ENCODE measurements around the gene MCEE. TPM values are rescaled to one million over a fixed set of nuclear protein-coding genes. Genes with fewer than 3 reads are reported as not detected.

The MCEE gene
- total RNA-seq, 1 donor from 2014 or later: 21.1 TPM

GRCh38 chr2:71071681-71072398 lies 58.2 kb downstream of the MCEE start:
- no peaks in the 10 kb centered on the region for H3K27me3 Mint-ChIP-seq (ENCODE audit: low read depth)
- H3K4me1 Mint-ChIP-seq (ENCODE audit: low read depth): peaks cover 35% of the 10 kb centered on the region
- TF ChIP-seq, protein P1, sequence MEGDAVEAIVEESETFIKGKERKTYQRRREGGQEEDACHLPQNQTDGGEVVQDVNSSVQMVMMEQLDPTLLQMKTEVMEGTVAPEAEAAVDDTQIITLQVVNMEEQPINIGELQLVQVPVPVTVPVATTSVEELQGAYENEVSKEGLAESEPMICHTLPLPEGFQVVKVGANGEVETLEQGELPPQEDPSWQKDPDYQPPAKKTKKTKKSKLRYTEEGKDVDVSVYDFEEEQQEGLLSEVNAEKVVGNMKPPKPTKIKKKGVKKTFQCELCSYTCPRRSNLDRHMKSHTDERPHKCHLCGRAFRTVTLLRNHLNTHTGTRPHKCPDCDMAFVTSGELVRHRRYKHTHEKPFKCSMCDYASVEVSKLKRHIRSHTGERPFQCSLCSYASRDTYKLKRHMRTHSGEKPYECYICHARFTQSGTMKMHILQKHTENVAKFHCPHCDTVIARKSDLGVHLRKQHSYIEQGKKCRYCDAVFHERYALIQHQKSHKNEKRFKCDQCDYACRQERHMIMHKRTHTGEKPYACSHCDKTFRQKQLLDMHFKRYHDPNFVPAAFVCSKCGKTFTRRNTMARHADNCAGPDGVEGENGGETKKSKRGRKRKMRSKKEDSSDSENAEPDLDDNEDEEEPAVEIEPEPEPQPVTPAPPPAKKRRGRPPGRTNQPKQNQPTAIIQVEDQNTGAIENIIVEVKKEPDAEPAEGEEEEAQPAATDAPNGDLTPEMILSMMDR (IDR thresholded peaks at IDR 0.05): no peak
- peak overlapping the region; percentile 52 for H3K27ac Mint-ChIP-seq (ENCODE audit: unreplicated experiment)
- no peak overlapping the region for H3K4me3 Mint-ChIP-seq (ENCODE audit: unreplicated experiment)
- peaks cover 25% of the 10 kb centered on the region for H3K36me3 Mint-ChIP-seq (ENCODE audit: low read depth)
- no peaks in the 10 kb centered on the region for H3K9me3 Mint-ChIP-seq (ENCODE audit: low read depth)
- no peak for DNase-seq (ENCODE audit: low spot score)

GRCh38 chr2:71070294-71071093 lies 59.5 kb downstream of the MCEE start:
- no peak for DNase-seq (ENCODE audit: low spot score)
- H3K4me1 Mint-ChIP-seq (ENCODE audit: low read depth): peaks cover 35% of the 10 kb centered on the region
- peak overlapping the region; percentile 37 for H3K27ac Mint-ChIP-seq (ENCODE audit: unreplicated experiment)
- TF ChIP-seq, protein P1 (IDR thresholded peaks at IDR 0.05): peak; percentile 63
- H3K4me3 Mint-ChIP-seq (ENCODE audit: unreplicated experiment): peak overlapping the region; percentile 94
- no peaks in the 10 kb centered on the region for H3K27me3 Mint-ChIP-seq (ENCODE audit: low read depth)
- peaks cover 21% of the 10 kb centered on the region for H3K36me3 Mint-ChIP-seq (ENCODE audit: low read depth)
- no peaks in the 10 kb centered on the region for H3K9me3 Mint-ChIP-seq (ENCODE audit: low read depth)

DNA sequence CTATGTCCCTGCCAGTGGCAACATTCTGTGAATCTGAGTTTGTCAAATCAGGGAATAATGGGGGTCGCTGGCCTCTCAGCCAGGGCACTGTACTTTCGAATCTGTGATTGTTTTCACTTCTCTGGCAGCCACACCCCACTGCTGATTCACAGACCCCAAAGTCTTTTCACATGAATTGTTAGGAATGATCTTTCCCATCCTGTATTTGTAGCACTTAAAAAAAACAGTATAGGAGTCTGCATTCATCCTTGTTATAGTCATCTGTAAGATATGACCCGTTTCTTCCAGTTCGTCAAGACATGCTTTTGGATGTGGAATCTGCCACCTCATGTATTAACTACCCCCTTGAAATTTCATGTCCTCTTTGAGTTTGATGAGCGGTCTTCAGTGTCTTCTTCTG lies 60.7 kb downstream of the MCEE start:
- peaks cover 21% of the 10 kb centered on the region for H3K36me3 Mint-ChIP-seq (ENCODE audit: low read depth)
- TF ChIP-seq, protein P1 (IDR thresholded peaks at IDR 0.05): no peak
- no peak overlapping the region for H3K27ac Mint-ChIP-seq (ENCODE audit: unreplicated experiment)
- peak overlapping the region; percentile 94 for H3K4me3 Mint-ChIP-seq (ENCODE audit: unreplicated experiment)
- peaks cover 4% of the 10 kb centered on the region for H3K27me3 Mint-ChIP-seq (ENCODE audit: low read depth)
- DNase-seq (ENCODE audit: low spot score): no peak
- peaks cover 35% of the 10 kb centered on the region for H3K4me1 Mint-ChIP-seq (ENCODE audit: low read depth)
- no peaks in the 10 kb centered on the region for H3K9me3 Mint-ChIP-seq (ENCODE audit: low read depth)

DNA sequence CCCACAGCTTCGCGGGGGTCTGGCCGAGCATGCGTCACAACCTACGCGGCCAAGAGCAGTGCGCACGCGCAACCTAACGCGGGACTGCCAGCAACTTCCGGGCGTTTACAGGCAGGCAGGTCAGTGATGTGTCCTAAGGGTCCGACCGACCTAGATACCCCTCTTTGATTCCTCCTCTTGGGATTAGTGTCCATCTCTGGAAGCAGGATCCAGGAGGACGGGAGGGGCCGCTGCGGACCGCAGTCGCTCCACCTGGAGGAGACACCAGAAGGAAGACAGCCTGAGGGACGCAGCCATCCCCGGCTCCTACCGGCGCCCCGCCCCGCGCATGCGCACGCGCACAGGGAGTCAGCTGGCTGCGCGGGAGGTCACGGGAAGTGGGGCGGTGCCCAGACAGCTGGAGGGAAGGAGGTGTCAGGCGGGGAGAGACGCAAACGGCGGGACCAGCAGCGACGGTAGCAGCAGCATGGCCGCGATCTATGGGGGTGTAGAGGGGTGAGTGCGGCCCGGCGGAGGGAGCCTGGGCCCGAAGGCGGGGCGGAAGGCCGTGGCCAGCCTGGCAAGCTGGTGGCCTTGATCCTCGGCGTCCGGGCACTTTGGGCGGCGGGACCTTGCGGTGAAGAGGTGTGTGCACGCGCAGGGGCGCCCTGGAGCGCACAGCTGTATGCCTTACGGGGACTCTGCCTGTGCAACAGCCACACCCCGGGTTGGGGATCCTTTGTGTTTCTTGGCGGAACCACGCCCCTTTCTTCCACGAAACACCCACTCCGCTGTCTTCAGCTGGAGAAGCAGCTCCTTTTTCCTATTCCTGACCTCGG lies 61.6 kb downstream of the MCEE start, which contains the start of gene NAGK:
TSS of gene NAGK (plus strand) at position 431 of the 818 bp plus-strand sequence. CDS start at position 467, 36 bp downstream.
- Mint-ChIP-seq H3K9me3 (ENCODE audit: low read depth) (no peaks in the 10 kb centered on the region), H3K4me3 (ENCODE audit: unreplicated experiment) (peak within 1 kb of the TSS; percentile 94), H3K36me3 (ENCODE audit: low read depth) (peaks cover 11% of the 10 kb centered on the region)

More for the DNA sequence above, 61.6 kb downstream of the MCEE start, which contains the start of gene NAGK:
- H3K27me3 Mint-ChIP-seq (ENCODE audit: low read depth): peaks cover 4% of the 10 kb centered on the region
- TF ChIP-seq, protein P1 (IDR thresholded peaks at IDR 0.05): no peak
- DNase-seq (ENCODE audit: low spot score): peak; percentile 98
- peak within 1 kb of the TSS; percentile 98 for H3K27ac Mint-ChIP-seq (ENCODE audit: unreplicated experiment)
- peaks cover 35% of the 10 kb centered on the region for H3K4me1 Mint-ChIP-seq (ENCODE audit: low read depth)
